ENCODE results near the gene RAB44. TPM values are rescaled to one million over a fixed set of nuclear protein-coding genes. Genes with fewer than 3 reads are reported as not detected.

Gene RAB44
- total RNA-seq, 1 experiment from 2014 or later, result not detected

DNA sequence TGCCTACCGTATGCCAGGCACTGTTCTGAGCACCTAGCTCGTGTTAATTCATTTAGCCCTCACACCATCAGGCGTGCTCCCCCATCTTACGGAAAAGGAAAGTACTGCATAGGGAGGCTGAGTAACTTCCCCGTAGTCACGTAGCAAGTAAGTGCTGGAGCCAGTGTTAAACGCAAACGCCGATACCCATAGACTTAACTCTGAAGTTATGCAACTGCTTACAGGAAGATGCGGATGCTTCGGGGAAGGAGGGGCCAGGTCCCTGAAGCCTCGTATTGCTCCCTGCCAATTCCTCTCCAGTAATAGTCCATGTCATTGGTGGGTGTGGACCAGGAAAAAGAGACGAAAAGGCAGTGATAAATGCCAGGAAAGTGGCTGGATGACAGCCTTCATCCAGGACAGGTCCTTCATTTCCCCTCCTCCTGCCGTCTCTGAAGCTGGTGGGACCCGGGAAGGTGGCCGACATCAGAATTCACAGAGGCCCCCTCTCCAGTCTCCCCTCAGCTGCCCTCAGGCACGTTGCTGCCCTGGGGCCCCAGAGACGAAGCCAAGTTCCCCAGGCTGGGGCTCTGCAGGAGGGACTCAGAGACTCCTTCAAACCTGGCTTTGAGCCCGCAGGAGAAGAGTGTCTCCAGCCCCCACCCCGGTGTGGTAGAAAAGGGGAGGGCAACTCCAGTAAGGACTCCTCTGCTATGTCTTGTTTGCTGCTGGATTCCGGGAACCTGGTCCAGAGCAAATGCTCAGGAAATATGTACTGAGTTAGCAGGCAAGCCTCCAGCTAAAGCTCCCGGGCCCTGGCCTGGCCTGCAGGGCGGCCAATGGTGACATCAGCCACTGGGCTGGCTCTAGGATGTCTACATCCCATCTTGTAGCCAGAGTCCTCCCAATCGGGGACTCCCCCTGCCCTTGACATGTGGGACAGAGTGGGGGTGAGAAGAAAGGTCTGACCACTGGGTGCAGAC is 37.8 kb downstream of the RAB44 start:
- Mint-ChIP-seq H3K27me3 (ENCODE audit: low read depth) (peaks cover 4% of the 10 kb centered on the region), H3K9me3 (no peaks in the 10 kb centered on the region; a peak in 1 of 5 replicates), H3K4me3 (no peak overlapping the region), H3K4me1 (peaks cover 10 to 18% of the 10 kb centered on the region in 2 experiments), H3K27ac (no peak overlapping the region), H3K36me3 (ENCODE audit: insufficient read depth in 1 of 3, low read depth in 3 of 3) (no peaks in the 10 kb centered on the region)
- H3K79me1 ChIP-seq (ENCODE audit: insufficient read depth, low read depth, low read length, poor library complexity, severe bottlenecking), result no peaks in the 10 kb centered on the region
- no peak overlapping the region for H2BK20ac ChIP-seq (ENCODE audit: low read depth, low read length, poor library complexity, severe bottlenecking)
- no peak overlapping the region for H3K18ac ChIP-seq (ENCODE audit: insufficient read length, low read depth, low read length)
- no peak overlapping the region for H3T11ph ChIP-seq (ENCODE audit: low read length)
- no peak overlapping the region for H3K14ac ChIP-seq (ENCODE audit: insufficient read depth, low read length)
- H3K4me1 ChIP-seq (ENCODE audit: insufficient read depth, low read length), result no peaks in the 10 kb centered on the region; the same call in 1 of the 2 replicates
- H4K20me1 ChIP-seq (ENCODE audit: control insufficient read depth, insufficient read depth, insufficient read length), result no peaks in the 10 kb centered on the region
- no peak overlapping the region for H3K27ac ChIP-seq (ENCODE audit: insufficient read length, low read depth, low read length)
- no peaks in the 10 kb centered on the region for H3K23me2 ChIP-seq (ENCODE audit: insufficient read length, low read depth, low read length, poor library complexity, severe bottlenecking)
- H2BK120ac ChIP-seq (ENCODE audit: low read depth, low read length, poor library complexity, severe bottlenecking), result no peak overlapping the region
- H4K91ac ChIP-seq (ENCODE audit: insufficient read length, low read depth, low read length), result no peak overlapping the region
- H3K4me2 ChIP-seq (ENCODE audit: insufficient read depth, insufficient read length, low read length), result no peak overlapping the region
- H3K9ac ChIP-seq (ENCODE audit: extremely low read depth, insufficient read length, low read length), result no peak overlapping the region
- H3K9me3 ChIP-seq (ENCODE audit: control insufficient read depth, low read depth, low read length), result no peaks in the 10 kb centered on the region
- no peaks in the 10 kb centered on the region for H3K27me3 ChIP-seq (ENCODE audit: insufficient read depth, low read length)
- H4K8ac ChIP-seq (replicated peaks; ENCODE audit: insufficient read length, low read depth, low read length), result no peak overlapping the region
- H2AFZ ChIP-seq (ENCODE audit: low read length), result no peak overlapping the region
- no peak overlapping the region for H2BK12ac ChIP-seq (ENCODE audit: insufficient read length, low read depth, low read length)
- H2AK5ac ChIP-seq (ENCODE audit: insufficient read length, low read length), result no peak overlapping the region
- no peaks in the 10 kb centered on the region for H3K79me2 ChIP-seq (ENCODE audit: insufficient read depth, low read length)
- WGBS (ENCODE audit: extremely low coverage, insufficient read length, low lambda C conversion rate), result no CpG with 5 or more reads among the region's 24 CpGs
- no peak for TF ChIP-seq CTCF (conservative IDR thresholded peaks at IDR 0.05)
- H3K56ac ChIP-seq (ENCODE audit: insufficient read length, low read depth, low read length), result no peak overlapping the region
- no peak for DNase-seq
- no peak overlapping the region for H4K5ac ChIP-seq (ENCODE audit: insufficient read length, low read depth, low read length)
- no peak overlapping the region for H3K4ac ChIP-seq (ENCODE audit: low read depth, low read length)
- H2BK5ac ChIP-seq (ENCODE audit: insufficient read length, low read length), result no peak overlapping the region
- H3K23ac ChIP-seq (ENCODE audit: insufficient read length, low read depth, low read length), result no peak overlapping the region
- H2BK15ac ChIP-seq (ENCODE audit: low read depth, low read length), result no peak overlapping the region
